Activated naive CD8-positive, alpha-beta T cell (primary cell): ENCODE results near the gene FKBP1A.

Experiments
- H3K27ac Mint-ChIP-seq: one replicate; pipeline ENCODE4 v1.8.0; 2021; ENCODE audit warnings: mixed read lengths
- H3K27me3 Mint-ChIP-seq: one replicate; pipeline ENCODE4 v1.8.0; 2021; ENCODE audit warnings: mixed read lengths
- H3K36me3 Mint-ChIP-seq: one replicate; pipeline ENCODE4 v1.8.0; 2021; ENCODE audit warnings: mixed read lengths
- H3K4me1 Mint-ChIP-seq: one replicate; pipeline ENCODE4 v1.8.0; 2021; ENCODE audit warnings: low read depth, mixed read lengths
- H3K4me3 Mint-ChIP-seq: one replicate; pipeline ENCODE4 v1.8.0; 2021; ENCODE audit warnings: mild to moderate bottlenecking, mixed read lengths
- H3K9me3 Mint-ChIP-seq: one replicate; pipeline ENCODE4 v1.8.0; 2021; ENCODE audit warnings: low read depth, mixed read lengths

FKBP1A gene

DNA sequence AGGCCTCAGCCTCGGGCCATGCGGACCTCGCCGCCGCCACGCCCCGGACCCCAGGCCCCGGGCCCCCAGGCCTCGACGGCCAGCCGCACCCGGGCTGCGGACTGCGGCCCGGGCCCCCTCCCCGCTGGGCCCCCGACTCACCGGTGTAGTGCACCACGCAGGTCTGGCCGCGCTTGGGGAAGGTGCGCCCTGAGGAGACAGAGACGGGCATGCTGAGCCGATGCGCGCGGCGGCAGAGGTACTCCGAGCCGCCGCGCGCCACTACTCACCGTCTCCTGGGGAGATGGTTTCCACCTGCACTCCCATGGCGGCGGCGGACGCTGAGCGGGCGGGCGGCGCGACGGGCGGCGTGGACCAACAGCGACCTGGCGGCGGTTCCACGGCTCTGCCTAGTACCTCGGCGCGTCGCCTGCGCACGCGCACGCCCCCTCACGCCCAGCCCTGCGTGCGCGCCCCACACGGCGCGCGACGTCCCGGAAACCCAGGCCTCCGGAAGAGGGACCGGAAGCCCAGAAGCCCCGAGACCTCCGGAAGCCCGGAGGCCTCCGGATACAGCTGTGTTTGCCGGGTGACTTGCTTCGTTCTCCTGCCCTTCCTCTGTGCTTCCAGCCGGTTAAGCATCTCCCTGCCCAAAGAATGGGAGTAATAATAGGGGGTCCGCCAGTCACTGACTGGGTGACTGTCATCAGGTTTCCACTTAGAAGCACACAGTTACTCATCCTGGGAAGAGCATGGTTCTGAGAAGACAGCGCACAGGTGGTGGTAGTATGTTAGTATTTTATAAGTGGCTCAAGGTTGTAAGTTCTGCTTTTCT, at the start of gene FKBP1A:
Gene FKBP1A, minus strand, starts transcription at position 362 of the 814 bp plus-strand sequence. Its CDS starts 56 bp downstream, at position 306.
- Mint-ChIP-seq H3K27ac (peak within 1 kb of the TSS; percentile 97), H3K36me3 (no peaks in the 10 kb centered on the region), H3K4me1 (peaks cover 62% of the 10 kb centered on the region), H3K27me3 (no peaks in the 10 kb centered on the region), H3K4me3 (peak within 1 kb of the TSS; percentile 97), H3K9me3 (peaks cover 7% of the 10 kb centered on the region)

DNA sequence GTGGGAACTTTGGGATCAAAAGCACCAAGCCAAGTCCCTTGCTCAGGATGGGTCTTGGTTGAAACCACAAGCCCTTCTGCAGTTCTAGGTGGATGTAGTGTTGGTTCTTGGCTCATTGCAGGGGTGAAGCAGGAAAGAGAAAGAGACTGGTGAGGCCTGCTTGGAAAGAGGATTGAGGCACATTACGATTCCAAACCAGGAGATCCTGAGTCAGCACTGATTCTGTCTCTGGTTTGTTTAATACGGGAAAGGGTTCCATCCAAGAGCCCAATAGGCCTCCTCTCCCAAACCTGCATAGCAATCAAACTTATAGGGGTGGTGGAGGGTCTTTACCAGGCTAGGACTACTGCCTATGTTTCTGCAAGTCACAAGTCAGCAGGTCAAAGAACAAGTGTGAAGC, 49.5 kb upstream of the FKBP1A start:
- Mint-ChIP-seq H3K27me3 (no peaks in the 10 kb centered on the region), H3K36me3 (peaks cover 8% of the 10 kb centered on the region), H3K27ac (no peak overlapping the region), H3K4me3 (no peak overlapping the region), H3K4me1 (peaks cover 21% of the 10 kb centered on the region), H3K9me3 (no peaks in the 10 kb centered on the region)

DNA sequence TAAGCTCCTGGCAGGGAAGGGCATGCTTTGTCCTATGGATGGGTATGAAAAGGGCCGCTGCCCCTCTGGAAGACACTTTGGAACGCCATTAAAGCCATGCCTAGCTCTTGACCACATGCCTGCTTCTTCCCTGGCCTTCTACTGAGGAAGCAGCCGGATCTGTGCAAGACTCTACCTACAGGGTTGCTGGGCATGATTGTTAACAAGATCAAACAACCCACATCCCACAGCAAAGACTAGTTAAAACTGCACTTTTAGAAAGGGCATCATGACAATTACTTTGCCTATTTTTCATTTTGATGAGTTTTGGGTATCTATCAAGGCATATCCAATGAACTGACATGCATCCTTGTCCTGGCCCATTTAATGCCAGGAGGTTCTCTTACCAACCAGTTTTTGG, 48.3 kb upstream of the FKBP1A start:
- Mint-ChIP-seq H3K36me3 (peaks cover 6% of the 10 kb centered on the region), H3K27me3 (no peaks in the 10 kb centered on the region), H3K4me3 (no peak overlapping the region), H3K27ac (no peak overlapping the region), H3K4me1 (peaks cover 24% of the 10 kb centered on the region), H3K9me3 (no peaks in the 10 kb centered on the region)

DNA sequence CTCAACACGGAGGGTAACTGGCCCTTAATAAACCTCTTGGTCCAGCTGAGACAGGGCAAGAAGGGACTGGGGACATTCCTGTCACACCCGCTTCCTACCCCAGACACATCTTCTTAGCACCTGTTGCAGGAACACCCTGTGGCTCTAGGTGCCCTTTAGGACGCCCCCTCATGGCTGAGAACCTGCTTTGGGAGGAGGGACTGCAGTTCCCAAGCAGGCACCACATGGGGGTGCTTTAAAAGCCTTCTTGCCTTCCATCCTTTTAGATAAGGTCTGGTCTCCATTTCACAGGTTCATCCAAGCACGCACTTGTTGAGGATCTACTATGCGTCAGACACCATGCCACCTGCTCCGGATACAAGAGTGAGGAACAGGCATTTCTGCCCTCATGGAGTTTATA, 47.2 kb upstream of the FKBP1A start:
- Mint-ChIP-seq H3K27ac (no peak overlapping the region), H3K36me3 (peaks cover 6% of the 10 kb centered on the region), H3K27me3 (no peaks in the 10 kb centered on the region), H3K4me3 (no peak overlapping the region), H3K9me3 (no peaks in the 10 kb centered on the region), H3K4me1 (peaks cover 30% of the 10 kb centered on the region)

DNA sequence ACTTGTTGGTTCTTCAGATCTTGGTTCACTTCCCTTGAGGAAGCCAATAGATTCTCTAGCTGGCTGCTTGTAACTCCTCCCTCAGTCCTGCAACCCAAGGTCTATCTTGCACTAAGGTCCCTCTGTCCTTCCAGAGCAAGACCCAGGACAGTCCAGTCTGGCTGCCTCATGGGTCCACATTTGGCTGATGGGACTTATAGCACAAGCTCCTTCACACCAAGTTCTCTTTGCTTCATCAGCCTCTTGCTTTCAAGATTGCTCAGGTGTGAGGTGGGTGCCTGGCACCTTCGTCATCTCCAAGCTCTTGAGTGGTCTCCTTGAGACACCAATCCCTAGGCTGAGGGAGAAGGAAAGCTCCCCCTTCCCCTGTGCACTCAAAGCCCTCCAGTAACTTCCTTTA, 45.5 kb upstream of the FKBP1A start:
- Mint-ChIP-seq H3K4me1 (peaks cover 38% of the 10 kb centered on the region), H3K27me3 (no peaks in the 10 kb centered on the region), H3K36me3 (peaks cover 9% of the 10 kb centered on the region), H3K27ac (no peak overlapping the region), H3K9me3 (no peaks in the 10 kb centered on the region), H3K4me3 (no peak overlapping the region)

DNA sequence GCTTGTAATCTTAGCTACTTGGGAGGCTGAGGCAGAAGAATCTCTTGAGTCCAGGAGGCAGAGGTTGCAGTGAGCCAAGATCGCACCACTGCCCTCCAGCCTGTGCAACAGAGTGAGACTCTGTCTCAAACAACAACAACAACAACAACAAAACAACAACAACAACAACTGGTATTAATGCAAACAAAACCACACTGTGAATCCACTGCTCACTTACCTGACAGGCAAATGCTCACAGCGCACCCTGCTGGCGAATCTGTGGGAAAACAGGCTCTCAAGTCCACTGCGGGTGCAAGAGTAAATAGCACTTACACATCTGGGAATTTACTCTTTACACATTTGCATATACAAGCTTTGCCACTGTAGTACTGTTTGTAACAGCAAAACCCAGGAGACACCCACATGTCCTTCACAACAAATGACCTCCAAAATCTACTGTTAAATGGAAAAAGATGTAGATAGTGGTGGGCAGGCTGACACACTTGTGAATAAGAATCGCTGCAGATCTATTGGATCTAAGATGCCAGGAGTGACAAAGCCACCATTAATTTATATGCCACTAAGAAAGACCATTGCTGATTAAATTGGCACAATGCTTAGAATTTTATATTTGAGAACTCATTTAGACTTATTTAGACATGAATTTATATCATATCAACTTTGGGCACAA, 44.5 kb upstream of the FKBP1A start:
- Mint-ChIP-seq H3K27ac (peak overlapping the region; percentile 61), H3K36me3 (peaks cover 9% of the 10 kb centered on the region), H3K4me1 (peaks cover 38% of the 10 kb centered on the region), H3K9me3 (no peaks in the 10 kb centered on the region), H3K4me3 (no peak overlapping the region), H3K27me3 (no peaks in the 10 kb centered on the region)

DNA sequence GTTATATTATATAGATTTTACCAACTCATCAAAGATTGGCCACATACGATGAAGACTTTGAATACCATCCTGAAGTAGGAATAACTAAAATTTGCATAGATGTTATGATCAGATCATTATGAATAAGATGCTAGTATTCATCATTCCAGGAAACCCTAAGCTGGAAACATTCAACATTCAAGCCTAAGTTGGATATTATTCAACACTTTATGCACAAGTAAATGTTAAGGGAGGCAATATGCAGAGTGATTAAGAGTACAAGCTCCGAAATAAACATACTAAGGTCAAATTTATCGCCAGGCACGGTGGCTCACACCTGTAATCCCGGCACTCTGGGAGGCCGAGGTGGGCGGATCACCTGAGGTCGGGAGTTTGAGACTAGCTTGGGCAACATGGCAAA, 43.4 kb upstream of the FKBP1A start:
- Mint-ChIP-seq H3K36me3 (peaks cover 6% of the 10 kb centered on the region), H3K4me3 (no peak overlapping the region), H3K27me3 (no peaks in the 10 kb centered on the region), H3K9me3 (no peaks in the 10 kb centered on the region), H3K27ac (no peak overlapping the region), H3K4me1 (peaks cover 27% of the 10 kb centered on the region)

DNA sequence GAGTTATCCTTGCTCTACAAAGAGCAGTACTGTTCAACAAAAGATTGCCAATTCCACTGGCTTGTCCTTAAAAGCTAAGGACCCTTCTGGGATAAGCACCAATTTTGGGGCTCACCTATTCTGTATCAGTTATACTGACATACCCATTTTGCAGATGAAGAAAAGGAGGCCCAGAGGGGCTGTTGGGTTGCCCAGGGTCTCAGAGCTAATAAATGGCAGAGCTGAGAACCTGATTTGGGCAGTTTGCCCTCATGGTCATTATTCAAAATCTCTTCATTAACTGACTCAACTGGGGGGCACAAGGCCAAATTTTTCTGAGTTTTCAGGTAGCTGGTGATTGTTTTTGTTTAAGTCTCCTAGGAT, 42.5 kb upstream of the FKBP1A start:
- H3K36me3 Mint-ChIP-seq, result peaks cover 6% of the 10 kb centered on the region
- H3K27ac Mint-ChIP-seq, result no peak overlapping the region
- H3K4me1 Mint-ChIP-seq, result peaks cover 21% of the 10 kb centered on the region
- H3K9me3 Mint-ChIP-seq, result no peaks in the 10 kb centered on the region
- no peaks in the 10 kb centered on the region for H3K27me3 Mint-ChIP-seq
- H3K4me3 Mint-ChIP-seq, result no peak overlapping the region

DNA sequence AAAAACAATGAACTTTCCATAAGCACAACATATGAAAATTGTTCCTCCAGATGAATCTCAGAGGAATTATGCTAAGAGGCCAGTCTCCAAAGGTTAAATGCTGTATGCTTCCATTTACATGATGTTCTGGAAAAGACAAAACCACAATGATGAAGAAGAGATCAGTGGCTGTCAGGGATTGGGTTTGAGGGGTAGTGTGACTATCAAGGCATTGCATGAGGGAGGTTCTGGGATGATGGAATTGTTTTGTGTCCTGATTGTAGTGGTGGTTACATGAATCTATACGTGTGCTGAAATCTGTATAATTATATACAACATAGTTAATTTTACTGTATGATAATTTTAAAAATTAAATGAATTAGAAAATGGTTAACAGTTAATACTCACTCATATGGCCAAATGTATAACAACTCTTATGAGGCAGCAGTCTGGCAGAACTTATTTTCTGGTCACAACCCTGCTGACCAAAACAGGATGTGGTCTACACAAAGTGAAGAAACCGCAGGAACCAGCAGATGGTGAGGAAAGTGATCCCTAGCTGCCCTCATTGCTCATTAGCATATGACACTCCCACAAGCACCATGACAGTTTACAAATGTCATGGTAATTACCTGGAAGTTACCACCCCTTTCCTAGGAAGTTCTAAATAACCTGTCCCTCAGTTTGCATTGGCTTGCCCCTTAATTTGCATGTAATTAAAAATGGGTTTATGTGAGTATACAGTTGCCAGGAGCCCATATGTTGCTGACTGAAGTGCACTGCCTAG, 41.9 kb upstream of the FKBP1A start:
- Mint-ChIP-seq H3K4me3 (peak overlapping the region; percentile 2), H3K27me3 (no peaks in the 10 kb centered on the region), H3K9me3 (no peaks in the 10 kb centered on the region), H3K36me3 (peaks cover 6% of the 10 kb centered on the region), H3K27ac (no peak overlapping the region), H3K4me1 (peaks cover 19% of the 10 kb centered on the region)

DNA sequence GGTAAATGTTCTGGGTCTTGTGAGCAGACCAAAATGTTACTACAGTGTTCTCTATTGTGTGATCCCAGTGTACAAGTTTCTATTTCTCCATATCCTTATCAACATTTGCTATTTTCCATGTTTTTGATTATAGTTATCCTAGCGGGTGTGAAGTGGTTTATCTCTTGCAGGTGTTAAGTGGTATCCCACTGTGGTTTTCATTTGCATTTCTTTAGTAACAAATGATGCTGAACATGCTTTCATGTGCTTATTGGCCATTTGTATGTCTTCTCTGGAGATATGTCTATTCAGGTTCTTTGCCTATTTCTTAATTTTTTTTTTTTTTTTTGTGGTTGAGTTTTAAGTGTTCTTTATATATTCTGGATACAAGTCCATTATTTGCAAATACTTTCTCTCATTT, 38.3 kb upstream of the FKBP1A start:
- Mint-ChIP-seq H3K4me3 (no peak overlapping the region), H3K4me1 (peaks cover 19% of the 10 kb centered on the region), H3K27me3 (no peaks in the 10 kb centered on the region), H3K27ac (no peak overlapping the region), H3K36me3 (peaks cover 3% of the 10 kb centered on the region), H3K9me3 (no peaks in the 10 kb centered on the region)

DNA sequence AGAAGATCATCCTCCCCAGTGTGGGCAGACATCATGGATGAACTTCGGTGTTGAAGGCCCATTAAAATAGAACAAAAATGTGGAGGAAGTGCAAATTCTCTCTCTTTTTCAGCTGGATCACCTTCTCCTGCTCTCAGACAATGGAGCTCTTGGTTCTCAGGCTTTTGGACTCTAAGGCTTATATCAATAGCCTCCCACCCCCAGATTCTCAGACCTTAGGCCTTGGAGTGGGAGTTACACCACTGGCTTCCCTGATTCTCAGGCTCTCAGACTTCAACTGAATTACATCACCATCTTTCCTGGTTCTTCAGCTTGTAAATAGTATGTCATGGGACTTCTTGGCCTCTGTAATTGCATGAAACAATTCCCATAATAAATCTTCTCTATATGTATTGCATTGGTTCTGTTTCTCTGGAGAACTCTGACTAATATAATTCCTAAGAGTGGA, 37.2 kb upstream of the FKBP1A start:
- H3K9me3 Mint-ChIP-seq, result no peaks in the 10 kb centered on the region
- no peaks in the 10 kb centered on the region for H3K27me3 Mint-ChIP-seq
- peaks cover 3% of the 10 kb centered on the region for H3K36me3 Mint-ChIP-seq
- H3K4me3 Mint-ChIP-seq, result no peak overlapping the region
- H3K4me1 Mint-ChIP-seq, result peaks cover 12% of the 10 kb centered on the region
- H3K27ac Mint-ChIP-seq, result no peak overlapping the region

DNA sequence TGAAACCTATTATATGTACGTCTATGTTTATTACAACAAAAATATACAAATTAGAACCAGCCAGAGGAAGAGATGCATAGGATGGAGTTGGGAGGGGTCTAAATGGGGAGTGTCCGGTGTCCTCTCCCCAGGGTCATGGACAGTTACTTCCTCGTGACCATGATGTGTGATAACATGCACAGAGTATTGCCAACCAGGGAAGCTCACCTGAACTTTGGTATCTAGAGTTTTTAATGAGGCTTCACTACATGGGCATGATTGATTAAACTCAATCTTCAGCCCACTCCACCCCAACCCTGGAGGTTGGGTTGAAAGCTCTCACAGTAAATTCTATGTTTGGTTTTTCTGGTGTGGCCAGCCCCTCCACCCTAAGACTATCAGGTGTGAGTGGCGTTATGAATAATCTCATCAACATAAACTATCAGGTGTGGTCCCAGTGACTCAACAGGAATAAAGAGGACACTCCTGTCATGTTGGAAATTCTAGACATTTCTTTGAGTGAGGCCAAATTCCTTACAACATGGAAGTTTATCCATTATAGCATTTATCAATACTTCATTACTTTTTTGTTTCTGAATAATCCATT, 36.4 kb upstream of the FKBP1A start:
- no peak overlapping the region for H3K4me3 Mint-ChIP-seq
- no peak overlapping the region for H3K27ac Mint-ChIP-seq
- H3K9me3 Mint-ChIP-seq, result no peaks in the 10 kb centered on the region
- peaks cover 5% of the 10 kb centered on the region for H3K4me1 Mint-ChIP-seq
- no peaks in the 10 kb centered on the region for H3K27me3 Mint-ChIP-seq
- no peaks in the 10 kb centered on the region for H3K36me3 Mint-ChIP-seq

DNA sequence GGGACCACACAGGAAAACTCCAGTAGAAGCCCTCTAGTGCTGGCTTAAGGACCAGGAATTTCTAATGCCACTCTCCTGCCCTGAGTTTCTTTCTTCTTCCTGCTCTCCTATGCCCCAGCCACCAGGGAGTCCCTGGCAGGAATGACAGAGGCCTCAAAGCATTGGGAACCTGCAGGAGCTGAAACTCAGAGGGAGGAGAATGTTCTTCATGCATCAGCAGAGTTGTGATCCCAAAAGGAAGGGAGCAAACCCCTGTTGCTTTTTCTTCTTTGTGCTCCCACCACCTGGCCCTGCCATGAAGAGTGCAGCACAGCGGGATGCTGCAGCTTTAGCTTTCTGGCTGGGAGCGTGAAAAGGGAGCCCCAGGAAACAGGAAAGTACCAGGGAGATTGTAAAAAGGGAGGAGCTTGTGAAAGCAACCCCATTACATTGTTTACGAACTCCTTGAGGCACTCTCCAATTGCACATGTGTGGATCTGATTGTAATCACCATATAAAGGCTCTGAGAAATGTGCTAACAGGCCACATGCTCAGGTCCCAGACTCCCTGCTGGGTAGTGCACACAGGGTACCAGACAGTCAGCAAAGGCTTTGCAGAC, 34.7 kb upstream of the FKBP1A start:
- Mint-ChIP-seq H3K27me3 (no peaks in the 10 kb centered on the region), H3K27ac (no peak overlapping the region), H3K9me3 (no peaks in the 10 kb centered on the region), H3K4me3 (no peak overlapping the region), H3K4me1 (peaks cover 9% of the 10 kb centered on the region), H3K36me3 (no peaks in the 10 kb centered on the region)

DNA sequence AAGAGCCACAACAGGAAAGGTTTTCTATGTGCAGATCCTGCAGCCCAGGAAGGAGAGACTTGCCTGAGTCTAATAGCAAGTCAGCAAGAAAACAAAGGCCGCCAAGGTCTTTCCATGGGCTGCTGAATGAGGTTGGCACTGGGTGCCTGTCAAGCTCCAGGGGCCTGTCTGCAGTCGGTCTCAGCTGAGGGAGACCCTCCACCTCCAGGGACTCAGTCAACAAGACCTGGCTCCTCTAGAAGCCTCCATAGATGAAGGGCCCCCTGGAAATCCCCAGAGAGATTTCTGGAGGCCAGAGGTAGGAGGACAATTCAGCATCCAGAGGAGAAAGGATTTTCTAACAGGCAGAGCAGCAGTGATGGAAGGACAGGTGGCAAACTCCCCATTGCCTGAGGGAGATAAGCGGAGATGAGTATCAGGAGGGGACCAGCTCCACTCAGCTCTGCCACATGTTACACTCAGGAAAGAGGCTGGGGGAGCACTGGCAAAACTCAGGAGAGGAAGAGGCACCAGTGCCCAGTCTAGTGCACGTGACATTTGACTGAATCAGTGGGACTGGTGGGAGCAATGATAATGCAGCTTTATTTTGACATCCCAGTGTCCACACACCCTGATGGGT, 33.5 kb upstream of the FKBP1A start:
- Mint-ChIP-seq H3K27me3 (no peaks in the 10 kb centered on the region), H3K27ac (peak overlapping the region; percentile 28), H3K9me3 (no peaks in the 10 kb centered on the region), H3K4me1 (peaks cover 9% of the 10 kb centered on the region), H3K36me3 (no peaks in the 10 kb centered on the region), H3K4me3 (no peak overlapping the region)
